GM19025 (cell line): ENCODE results near the gene NOMO2.
"Not testable (repeated sequence)": the region's sequence is repeated elsewhere in the genome, so short reads cannot be mapped to it uniquely, and the experiment has no call there.

ENCODE experiments used
- ATAC-seq: cut with Tn5 transposase; IDR thresholded peaks from one replicate; pipeline ENCODE4 v1.9.1; 2021; ENCODE audit warnings: mild to moderate bottlenecking, low read depth, moderate library complexity; ENCODE audit not compliant: unreplicated experiment

NOMO2 gene

GRCh38 chr16:18526547-18526946 is 35.4 kb downstream of the NOMO2 start:
- not testable (repeated sequence) for ATAC-seq

GRCh38 chr16:18525882-18526482 is 35.9 kb downstream of the NOMO2 start:
- not testable (repeated sequence) for ATAC-seq

GRCh38 chr16:18522637-18523036 is 39.3 kb downstream of the NOMO2 start:
- ATAC-seq, result not testable (repeated sequence)

GRCh38 chr16:18521445-18522181 is 40.3 kb downstream of the NOMO2 start:
- ATAC-seq, result not testable (repeated sequence)

- ATAC-seq, result not testable (repeated sequence)
These were observed 43.2 kb downstream of the NOMO2 start for GRCh38 chr16:18518536-18519283.

GRCh38 chr16:18498430-18498829 is 63.5 kb downstream of the NOMO2 start:
- not testable (repeated sequence) for ATAC-seq

GRCh38 chr16:18497032-18497431 is 64.9 kb downstream of the NOMO2 start:
- not testable (repeated sequence) for ATAC-seq

GRCh38 chr16:18492118-18492897 is 69.6 kb downstream of the NOMO2 start:
- ATAC-seq, result not testable (repeated sequence)

GRCh38 chr16:18436025-18436424 is 125.9 kb downstream of the NOMO2 start:
- not testable (repeated sequence) for ATAC-seq

GRCh38 chr16:18415827-18416226 is 146.1 kb downstream of the NOMO2 start:
- not testable (repeated sequence) for ATAC-seq

GRCh38 chr16:18409532-18410293 is 152.2 kb downstream of the NOMO2 start:
- ATAC-seq, result not testable (repeated sequence)

- not testable (repeated sequence) for ATAC-seq
These were observed 159.8 kb downstream of the NOMO2 start for GRCh38 chr16:18401851-18402657.

- ATAC-seq, result not testable (repeated sequence)
These were observed 160.7 kb downstream of the NOMO2 start for GRCh38 chr16:18401159-18401558.

GRCh38 chr16:18394363-18394762 is 167.5 kb downstream of the NOMO2 start:
- not testable (repeated sequence) for ATAC-seq

GRCh38 chr16:18387767-18388166 is 174.1 kb downstream of the NOMO2 start:
- ATAC-seq, result not testable (repeated sequence)

GRCh38 chr16:18386517-18386916 is 175.4 kb downstream of the NOMO2 start:
- ATAC-seq, result not testable (repeated sequence)

- not testable (repeated sequence) for ATAC-seq
These were observed 176.6 kb downstream of the NOMO2 start for GRCh38 chr16:18385285-18385684.

- not testable (repeated sequence) for ATAC-seq
These were observed 177.0 kb downstream of the NOMO2 start for GRCh38 chr16:18384869-18385268.
